Osteoblast (primary cell): ENCODE measurements around the gene ATP6V0A1. TPM values are rescaled to one million over a fixed set of nuclear protein-coding genes. Genes with fewer than 3 reads are reported as not detected.

Source experiments
- DNase-seq: peaks from one replicate; pipeline ENCODE4 v3.0.0; 2011; ENCODE audit warnings: low spot score, mixed read lengths; ENCODE audit not compliant: insufficient read length; ENCODE audit errors: missing footprints
- H2AFZ ChIP-seq: 2 replicates; pipeline ENCODE4 v1.6.0; 2011; ENCODE audit warnings: mild to moderate bottlenecking, low read length
- H3K27ac ChIP-seq: 2 replicates; pipeline ENCODE4 v1.5.1; 2011; ENCODE audit warnings: mild to moderate bottlenecking, low read depth, low read length, moderate library complexity
- H3K27me3 ChIP-seq: 2 replicates; pipeline ENCODE4 v1.6.0; 2012; ENCODE audit warnings: mild to moderate bottlenecking, control low read depth, inconsistent platforms, low read length, moderate library complexity; ENCODE audit not compliant: insufficient read depth
- H3K36me3 ChIP-seq: 2 replicates; pipeline ENCODE4 v1.5.1; 2011; ENCODE audit warnings: mild to moderate bottlenecking, low read length, control low read depth, moderate library complexity; ENCODE audit not compliant: insufficient read depth
- H3K4me1 ChIP-seq: 2 replicates; pipeline ENCODE4 v1.5.1; 2011; ENCODE audit warnings: mild to moderate bottlenecking, low read length, control low read depth, moderate library complexity; ENCODE audit not compliant: insufficient read depth
- H3K4me2 ChIP-seq: 2 replicates; pipeline ENCODE4 v1.6.0; 2011; ENCODE audit warnings: mild to moderate bottlenecking, low read length; ENCODE audit not compliant: insufficient read depth
- H3K4me3 ChIP-seq: fragments of 200-600 bp; sonication (generic); 3 replicates; pipeline ENCODE4 v1.5.1; 2012; ENCODE audit warnings: mild to moderate bottlenecking, low read length, inconsistent platforms; ENCODE audit not compliant: insufficient read depth
- H3K79me2 ChIP-seq: 2 replicates; pipeline ENCODE4 v1.6.0; 2012; ENCODE audit warnings: mild to moderate bottlenecking, low read length, control low read depth, inconsistent platforms; ENCODE audit not compliant: insufficient read depth
- H3K9me3 ChIP-seq: 2 replicates; pipeline ENCODE4 v1.5.1; 2011; ENCODE audit warnings: low read depth, low read length, control low read depth
- H4K20me1 ChIP-seq: 2 replicates; pipeline ENCODE4 v1.6.0; 2012; ENCODE audit warnings: mild to moderate bottlenecking, low read length, control low read depth; ENCODE audit not compliant: insufficient read depth
- CTCF ChIP-seq: IDR thresholded peaks from 2 replicates; pipeline ENCODE4 v1.5.1; 2011; ENCODE audit warnings: mild to moderate bottlenecking, low read depth, low read length, moderate library complexity; ENCODE audit errors: extremely low read depth
- total RNA-seq: library from RNA; depleted of rRNA; stranded (reverse); fragments of >200 nt; gene quantifications from 2 replicates; pipeline ENCODE4 v1.2.3, GENCODE V29; 2012

The ATP6V0A1 gene
- total RNA-seq, 1 donor, result 52.5 TPM

GRCh38 chr17:42422958-42423712 lies 35.5 kb upstream of the ATP6V0A1 start, which contains the start of gene CAVIN1:
TSS of gene CAVIN1 (minus strand) at chr17:42423256. CDS start at chr17:42423097, 159 bp downstream.
- Histone ChIP-seq H2AFZ (peak within 1 kb of the TSS; percentile 59), H4K20me1 (peaks cover 38% of the 10 kb centered on the region), H3K27ac (peak within 1 kb of the TSS; percentile 89), H3K4me1 (peaks cover 38% of the 10 kb centered on the region), H3K36me3 (peaks cover 7% of the 10 kb centered on the region), H3K9me3 (no peaks in the 10 kb centered on the region), H3K27me3 (no peaks in the 10 kb centered on the region), H3K4me2 (peak within 1 kb of the TSS; percentile 86), H3K4me3 (peak within 1 kb of the TSS; percentile 100), H3K79me2 (peaks cover 57% of the 10 kb centered on the region)
- no peak for TF ChIP-seq CTCF
- DNase-seq, result peak; percentile 100

- Histone ChIP-seq H3K4me3 (peak overlapping the region; percentile 100), H4K20me1 (peaks cover 32% of the 10 kb centered on the region), H3K79me2 (peaks cover 51% of the 10 kb centered on the region), H3K4me2 (peak overlapping the region; percentile 86), H3K27ac (peak overlapping the region; percentile 68), H3K27me3 (no peaks in the 10 kb centered on the region), H3K36me3 (peaks cover 2% of the 10 kb centered on the region), H3K9me3 (no peaks in the 10 kb centered on the region), H2AFZ (no peak overlapping the region), H3K4me1 (peaks cover 41% of the 10 kb centered on the region)
- DNase-seq, result no peak
- no peak for TF ChIP-seq CTCF
Observed at GRCh38 chr17:42423766-42424165, 34.9 kb upstream of the ATP6V0A1 start.

GRCh38 chr17:42424991-42425610 lies 33.6 kb upstream of the ATP6V0A1 start:
- Histone ChIP-seq H3K36me3 (no peaks in the 10 kb centered on the region), H3K4me2 (peak overlapping the region; percentile 29), H3K27ac (peak overlapping the region; percentile 42), H2AFZ (peak overlapping the region; percentile 67), H3K4me1 (peaks cover 31% of the 10 kb centered on the region), H3K79me2 (peaks cover 38% of the 10 kb centered on the region), H3K27me3 (no peaks in the 10 kb centered on the region), H3K4me3 (no peak overlapping the region), H4K20me1 (peaks cover 21% of the 10 kb centered on the region), H3K9me3 (no peaks in the 10 kb centered on the region)
- DNase-seq, result peak; percentile 85
- no peak for TF ChIP-seq CTCF
